OCI-LY7 (cell line): ENCODE data around the gene TOP3A.
"Not testable (repeated sequence)": the region's sequence is repeated elsewhere in the genome, so short reads cannot be mapped to it uniquely, and the experiment has no call there.

Source experiments
- CTCF ChIP-seq: fragments of 200-600 bp; sonication (generic); conservative IDR thresholded peaks from 2 replicates; pipeline ENCODE4 v1.5.1; 2014; ENCODE audit warnings: mild to moderate bottlenecking, antibody characterized with exemption, low read length, moderate library complexity, mixed read lengths
- EZH2phosphoT487 ChIP-seq: fragments of 200-600 bp; sonication (generic); IDR thresholded peaks from 2 replicates; pipeline ENCODE4 v1.6.1; 2018; ENCODE audit warnings: low read depth, borderline replicate concordance, mild to moderate bottlenecking, mixed run types, antibody characterized with exemption, low read length, moderate library complexity, mixed read lengths

GRCh38 chr17:18298061-18298460 is 16.7 kb downstream of the TOP3A start:
- TF ChIP-seq CTCF, EZH2phosphoT487: not testable (repeated sequence)
